Erythroblast (primary cell): Measurements from ENCODE around the gene KIF16B.

ENCODE experiments used
- GATA1 ChIP-seq: IDR thresholded peaks from 2 replicates; pipeline ENCODE4 v1.6.1; 2011; ENCODE audit warnings: low read depth, mild to moderate bottlenecking, control low read depth, low read length, moderate library complexity
- POLR2A ChIP-seq: IDR thresholded peaks from 2 replicates; pipeline ENCODE4 v1.6.1; 2011; ENCODE audit warnings: mild to moderate bottlenecking, low read length

DNA sequence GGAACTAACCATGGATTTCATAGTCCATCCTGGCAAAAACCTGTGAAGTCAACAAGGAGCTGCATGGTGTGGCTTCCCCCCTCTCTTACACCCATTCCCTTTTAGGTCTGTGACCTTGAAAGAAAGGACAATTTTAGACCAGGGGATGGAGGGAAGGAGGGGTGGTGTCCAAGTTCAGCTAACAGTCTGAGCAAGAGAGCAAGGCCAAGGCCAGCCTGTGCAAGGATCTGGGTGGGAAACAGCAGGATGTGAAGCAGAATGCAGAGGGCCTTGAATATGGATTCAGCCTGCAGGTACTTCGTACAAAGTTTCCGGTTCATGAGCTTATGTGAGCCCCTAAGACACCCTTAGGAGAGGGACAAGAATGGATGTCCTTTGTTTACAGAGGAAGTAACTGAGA, 293.0 kb downstream of the KIF16B start:
- TF ChIP-seq POLR2A (no peak), GATA1 (no peak)
